Measurements from ENCODE around the gene CEP295NL. TPM values are rescaled to one million over a fixed set of nuclear protein-coding genes. Genes with fewer than 3 reads are reported as not detected.

CEP295NL gene
- total and polyA plus RNA-seq, 2 of the 8 experiments (the other 6 are each of a cell fraction or from before 2014, with no cell fraction given): 0.06 to 2.0 TPM

DNA sequence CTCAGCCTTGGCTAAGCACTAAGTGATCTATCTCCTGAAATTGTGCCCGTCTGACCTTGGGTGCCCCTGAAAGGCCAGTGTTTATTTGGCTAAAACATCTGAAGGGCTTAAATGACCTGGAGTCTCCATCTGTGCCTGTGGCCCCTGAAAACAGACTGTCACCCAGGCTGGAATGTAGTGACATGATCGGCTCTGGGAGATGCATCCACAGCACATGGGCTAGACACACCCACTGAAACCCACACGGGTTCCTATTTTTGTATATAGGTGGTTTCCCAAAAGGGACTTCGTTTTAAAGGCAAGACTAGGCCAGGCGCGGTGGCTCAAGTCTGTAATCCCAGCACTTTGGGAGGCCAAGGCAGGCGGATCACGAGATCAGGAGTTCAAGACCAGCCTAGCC, 13.5 kb downstream of the CEP295NL start (continued):
- TF ChIP-seq, protein P1, sequence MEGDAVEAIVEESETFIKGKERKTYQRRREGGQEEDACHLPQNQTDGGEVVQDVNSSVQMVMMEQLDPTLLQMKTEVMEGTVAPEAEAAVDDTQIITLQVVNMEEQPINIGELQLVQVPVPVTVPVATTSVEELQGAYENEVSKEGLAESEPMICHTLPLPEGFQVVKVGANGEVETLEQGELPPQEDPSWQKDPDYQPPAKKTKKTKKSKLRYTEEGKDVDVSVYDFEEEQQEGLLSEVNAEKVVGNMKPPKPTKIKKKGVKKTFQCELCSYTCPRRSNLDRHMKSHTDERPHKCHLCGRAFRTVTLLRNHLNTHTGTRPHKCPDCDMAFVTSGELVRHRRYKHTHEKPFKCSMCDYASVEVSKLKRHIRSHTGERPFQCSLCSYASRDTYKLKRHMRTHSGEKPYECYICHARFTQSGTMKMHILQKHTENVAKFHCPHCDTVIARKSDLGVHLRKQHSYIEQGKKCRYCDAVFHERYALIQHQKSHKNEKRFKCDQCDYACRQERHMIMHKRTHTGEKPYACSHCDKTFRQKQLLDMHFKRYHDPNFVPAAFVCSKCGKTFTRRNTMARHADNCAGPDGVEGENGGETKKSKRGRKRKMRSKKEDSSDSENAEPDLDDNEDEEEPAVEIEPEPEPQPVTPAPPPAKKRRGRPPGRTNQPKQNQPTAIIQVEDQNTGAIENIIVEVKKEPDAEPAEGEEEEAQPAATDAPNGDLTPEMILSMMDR (IDR thresholded peaks at IDR 0.05; ENCODE audit: control extremely low read depth in 1 of 3, insufficient read depth in 1 of 3, low read depth in 1 of 3, low read length in 3 of 3): no peak
- TF ChIP-seq, protein P2, sequence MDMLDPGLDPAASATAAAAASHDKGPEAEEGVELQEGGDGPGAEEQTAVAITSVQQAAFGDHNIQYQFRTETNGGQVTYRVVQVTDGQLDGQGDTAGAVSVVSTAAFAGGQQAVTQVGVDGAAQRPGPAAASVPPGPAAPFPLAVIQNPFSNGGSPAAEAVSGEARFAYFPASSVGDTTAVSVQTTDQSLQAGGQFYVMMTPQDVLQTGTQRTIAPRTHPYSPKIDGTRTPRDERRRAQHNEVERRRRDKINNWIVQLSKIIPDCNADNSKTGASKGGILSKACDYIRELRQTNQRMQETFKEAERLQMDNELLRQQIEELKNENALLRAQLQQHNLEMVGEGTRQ (IDR thresholded peaks at IDR 0.05; ENCODE audit: low read length): no peak
- no peak for TF ChIP-seq TCF12 (IDR thresholded peaks at IDR 0.05; ENCODE audit: low read depth, low read length)
- no peak for TF ChIP-seq NANOG (IDR thresholded peaks at IDR 0.05; ENCODE audit: insufficient read depth, low read depth, low read length, poor library complexity, severe bottlenecking)
- TF ChIP-seq KDM5A (IDR thresholded peaks at IDR 0.05; ENCODE audit: low read length): no peak
- no peak for TF ChIP-seq GABPA (IDR thresholded peaks at IDR 0.05; ENCODE audit: borderline replicate concordance, insufficient read depth, low read length)

All from H1 (cell line).